DND-41 (cell line): ENCODE measurements around the gene NKAIN4.

Source experiments
- ATAC-seq: fragments of 200-7000 bp; cut with Tn5 transposase; 3 replicates; pipeline ENCODE4 v1.9.1; 2021; ENCODE audit warnings: low read depth; ENCODE audit not compliant: insufficient read depth
- DNase-seq: peaks from one replicate; pipeline ENCODE4 v3.0.0-alpha.2; 2020
- H2AFZ ChIP-seq: 2 replicates; pipeline ENCODE4 v1.6.0; 2012; ENCODE audit warnings: low read depth, low read length
- H3K27ac ChIP-seq: 2 replicates; pipeline ENCODE4 v1.5.1; 2012; ENCODE audit warnings: low read length, inconsistent platforms
- H3K27me3 ChIP-seq: fragments of 200-600 bp; sonication (generic); 2 replicates; pipeline ENCODE4 v1.6.0; 2012; ENCODE audit warnings: low read length, mild to moderate bottlenecking, inconsistent platforms; ENCODE audit not compliant: insufficient read depth, poor library complexity
- H3K36me3 ChIP-seq: 2 replicates; pipeline ENCODE4 v1.5.1; 2012; ENCODE audit warnings: low read length, inconsistent platforms; ENCODE audit not compliant: insufficient read depth
- H3K4me1 ChIP-seq: 2 replicates; pipeline ENCODE4 v1.5.1; 2012; ENCODE audit warnings: mild to moderate bottlenecking, low read length; ENCODE audit not compliant: insufficient read depth
- H3K4me2 ChIP-seq: 2 replicates; pipeline ENCODE4 v1.6.0; 2012; ENCODE audit warnings: mild to moderate bottlenecking, moderate library complexity, low read length, inconsistent platforms; ENCODE audit not compliant: insufficient read depth
- H3K4me3 ChIP-seq, 2 experiments: fragments of 200-600 bp in 1 of 2; shearing (Covaris generic) in 1 of 2; 2 replicates each; pipeline ENCODE4 v1.5.1; 2012 to 2016; ENCODE audit warnings: inconsistent platforms in 2 of 2, low read length in 2 of 2, mild to moderate bottlenecking in 2 of 2, low read depth in 1 of 2, moderate library complexity in 1 of 2
- H3K79me2 ChIP-seq: 2 replicates; pipeline ENCODE4 v1.6.0; 2012; ENCODE audit warnings: low read length, inconsistent platforms; ENCODE audit not compliant: insufficient read depth
- H3K9ac ChIP-seq: 2 replicates; pipeline ENCODE4 v1.6.0; 2012; ENCODE audit warnings: low read depth, mild to moderate bottlenecking, inconsistent platforms, low read length, moderate library complexity
- H3K9me3 ChIP-seq: 2 replicates; pipeline ENCODE4 v1.5.1; 2012; ENCODE audit warnings: low read length, moderate library complexity, mild to moderate bottlenecking, inconsistent platforms; ENCODE audit not compliant: insufficient read depth, severe bottlenecking
- H4K20me1 ChIP-seq: 2 replicates; pipeline ENCODE4 v1.6.0; 2012; ENCODE audit warnings: low read length; ENCODE audit not compliant: insufficient read depth
- CTCF ChIP-seq: IDR thresholded peaks from 2 replicates; pipeline ENCODE4 v1.5.1; 2012; ENCODE audit warnings: borderline replicate concordance, low read length, moderate library complexity, mild to moderate bottlenecking; ENCODE audit not compliant: poor library complexity, severe bottlenecking; ENCODE audit errors: extremely low read depth
- EZH2 ChIP-seq: IDR thresholded peaks from 3 replicates; pipeline ENCODE4 v1.6.1; 2012; ENCODE audit warnings: borderline replicate concordance, low read depth, mild to moderate bottlenecking, moderate library complexity, low read length, inconsistent platforms; ENCODE audit not compliant: severe bottlenecking

NKAIN4 gene

GRCh38 chr20:63259734-63260460 is 5.6 kb upstream of the NKAIN4 start:
- no peak overlapping the region for H3K27ac ChIP-seq
- H3K79me2 ChIP-seq = no peaks in the 10 kb centered on the region
- peaks cover 4% of the 10 kb centered on the region for H3K27me3 ChIP-seq
- no peaks in the 10 kb centered on the region for H3K4me1 ChIP-seq
- no peak overlapping the region for H3K4me3 ChIP-seq
- TF ChIP-seq EZH2 (no peak), CTCF (no peak)
- ATAC-seq (no peak), DNase-seq (no peak)
- no peak overlapping the region for H3K4me2 ChIP-seq
- H3K9ac ChIP-seq = no peak overlapping the region
- H3K9me3 ChIP-seq = no peaks in the 10 kb centered on the region
- H4K20me1 ChIP-seq = peaks cover 5% of the 10 kb centered on the region; the same call in 1 of the 2 replicates
- H3K36me3 ChIP-seq = no peaks in the 10 kb centered on the region
- no peak overlapping the region for H2AFZ ChIP-seq

- DNase-seq (no peak), ATAC-seq (no peak)
- H3K4me3 ChIP-seq = no peak overlapping the region
- H3K27ac ChIP-seq = no peak overlapping the region
- H4K20me1 ChIP-seq = peaks cover 5% of the 10 kb centered on the region; the same call in 1 of the 2 replicates
- no peak overlapping the region for H3K4me2 ChIP-seq
- no peak overlapping the region for H2AFZ ChIP-seq
- TF ChIP-seq CTCF (no peak), EZH2 (no peak)
- H3K27me3 ChIP-seq = peaks cover 4% of the 10 kb centered on the region
- no peaks in the 10 kb centered on the region for H3K4me1 ChIP-seq
- no peaks in the 10 kb centered on the region for H3K79me2 ChIP-seq
- no peaks in the 10 kb centered on the region for H3K36me3 ChIP-seq
- H3K9me3 ChIP-seq = no peaks in the 10 kb centered on the region
- H3K9ac ChIP-seq = no peak overlapping the region
Measured at GRCh38 chr20:63258781-63259180, 4.5 kb upstream of the NKAIN4 start.

- Histone ChIP-seq H4K20me1 (peaks cover 5% of the 10 kb centered on the region; the same call in 1 of the 2 replicates), H3K9ac (no peak overlapping the region), H3K36me3 (no peaks in the 10 kb centered on the region), H3K9me3 (no peaks in the 10 kb centered on the region), H3K4me1 (no peaks in the 10 kb centered on the region), H3K27ac (no peak overlapping the region), H3K4me2 (no peak overlapping the region), H3K79me2 (no peaks in the 10 kb centered on the region), H2AFZ (no peak overlapping the region), H3K4me3 (no peak overlapping the region), H3K27me3 (peaks cover 4% of the 10 kb centered on the region)
- DNase-seq (no peak), ATAC-seq (no peak)
- TF ChIP-seq EZH2 (no peak), CTCF (no peak)
Measured at GRCh38 chr20:63257629-63258028, 3.4 kb upstream of the NKAIN4 start.
